Muscle of back (tissue), 11 donors: ENCODE results near the gene JMJD8. TPM values are rescaled to one million over a fixed set of nuclear protein-coding genes. Genes with fewer than 3 reads are reported as not detected.
A peak's percentile ranks its signal among the peaks of the same experiment; 100 is the strongest.

Experiments
- DNase-seq, 3 donors: peaks; one replicate each; pipeline versions ENCODE4 v3.0.0 to v3.0.0-alpha.2; 2013
- polyA plus RNA-seq, 10 donors: library from polyadenylated mRNA; unstranded; fragments of 120-200 nt; gene quantifications; one replicate each; pipeline ENCODE4 v1.2.1, GENCODE V29; 2013; ENCODE audit not compliant: insufficient read length in 10 of 10

The JMJD8 gene
- polyA plus RNA-seq, 10 donors, result 23.1 to 41.3 (median 29.5) TPM

GRCh38 chr16:677316-678190 is 6.6 kb downstream of the JMJD8 start:
- DNase-seq, result no peak

- no peak for DNase-seq
These were observed 7.2 kb downstream of the JMJD8 start for GRCh38 chr16:676913-677312.

GRCh38 chr16:676565-676902 is 7.6 kb downstream of the JMJD8 start:
- no peak for DNase-seq

- no peak for DNase-seq
These were observed 8.1 kb downstream of the JMJD8 start for GRCh38 chr16:675884-676564.

- peak in 1 of 3 donors; percentile 49 for DNase-seq
These were observed 8.9 kb downstream of the JMJD8 start, which contains the start of gene RHBDL1 for GRCh38 chr16:674968-675883. Gene RHBDL1 (plus strand): TSS chr16:675671. CDS start chr16:675791, 120 bp downstream.

GRCh38 chr16:674214-674881 is 9.8 kb downstream of the JMJD8 start:
- no peak for DNase-seq

- no peak for DNase-seq
These were observed 10.6 kb downstream of the JMJD8 start for GRCh38 chr16:673399-673991.

GRCh38 chr16:672851-673250 is 11.3 kb downstream of the JMJD8 start:
- DNase-seq, result no peak

GRCh38 chr16:672371-672770 is 11.8 kb downstream of the JMJD8 start:
- no peak for DNase-seq

- no peak for DNase-seq
These were observed 12.6 kb downstream of the JMJD8 start for GRCh38 chr16:671353-672131.

- no peak for DNase-seq
These were observed 13.4 kb downstream of the JMJD8 start for GRCh38 chr16:670485-671352.

- no peak for DNase-seq
These were observed 14.5 kb downstream of the JMJD8 start for GRCh38 chr16:669666-670065.

- no peak for DNase-seq
These were observed 15.5 kb downstream of the JMJD8 start for GRCh38 chr16:668519-669171.

GRCh38 chr16:667780-668518 is 16.2 kb downstream of the JMJD8 start, which contains the start of gene RHOT2:
Gene RHOT2 (plus strand): TSS chr16:668132. CDS start chr16:668200, 68 bp downstream.
- peak; percentile 90 to 96 (median 92) for DNase-seq

GRCh38 chr16:667113-667779 is 16.9 kb downstream of the JMJD8 start:
- DNase-seq, result no peak

- no peak for DNase-seq
These were observed 17.6 kb downstream of the JMJD8 start for GRCh38 chr16:666572-666971.

GRCh38 chr16:662597-662996 is 21.5 kb downstream of the JMJD8 start:
- no peak for DNase-seq
